H1 (cell line): ENCODE measurements around the gene S100A16. TPM values are rescaled to one million over a fixed set of nuclear protein-coding genes. Genes with fewer than 3 reads are reported as not detected.

Experiments used
- CTCF ChIA-PET: fragments of 300-600 bp; sonication (Branson Sonifier 250); formaldehyde crosslinking; loops from one replicate; lab custom pipeline; 2021; ENCODE audit not compliant: partially characterized antibody; lab: Charles Lee
- POLR2A ChIA-PET: fragments of 300-600 bp; sonication (Branson Sonifier 250); formaldehyde crosslinking; loops from one replicate; lab custom pipeline; 2021; ENCODE audit warnings: inconsistent platforms; ENCODE audit not compliant: partially characterized antibody; lab: Charles Lee
- DNase-seq, 2 experiments: peaks; one replicate each; pipeline versions ENCODE4 v3.0.0 to v3.0.0-alpha.2; 2010 to 2022; ENCODE audit warnings: low spot score in 2 of 2, low read depth in 1 of 2, mixed read lengths in 1 of 2
- FAIRE-seq: peaks from 2 replicates; lab custom pipeline; 2011; peaks lifted over from hg19 to GRCh38; lab: Jason Lieb, UNC
- H2AFZ ChIP-seq: 2 replicates; pipeline ENCODE4 v1.8.1; 2012; ENCODE audit warnings: low read length, inconsistent platforms
- H2AK5ac ChIP-seq: 2 replicates; pipeline ENCODE4 v1.6.1; 2013; ENCODE audit warnings: low read depth, low read length
- H2BK120ac ChIP-seq: replicated peaks from 2 replicates; pipeline ENCODE3; 2013; ENCODE audit warnings: low read depth, low read length, inconsistent platforms
- H2BK12ac ChIP-seq: 2 replicates; pipeline ENCODE4 v1.6.1; 2013; ENCODE audit warnings: low read depth, low read length
- H2BK15ac ChIP-seq: 2 replicates; pipeline ENCODE4 v1.6.1; 2013; ENCODE audit warnings: low read length
- H2BK20ac ChIP-seq: 2 replicates; pipeline ENCODE4 v1.6.1; 2013; ENCODE audit warnings: low read length
- H2BK5ac ChIP-seq: 2 replicates; pipeline ENCODE4 v1.6.1; 2013; ENCODE audit warnings: low read depth, low read length
- H3K14ac ChIP-seq: 2 replicates; pipeline ENCODE4 v1.6.1; 2013; ENCODE audit warnings: inconsistent platforms; ENCODE audit not compliant: insufficient read length
- H3K18ac ChIP-seq: 2 replicates; pipeline ENCODE4 v1.6.1; 2013; ENCODE audit warnings: low read length; ENCODE audit errors: extremely low read depth
- H3K23ac ChIP-seq: 2 replicates; pipeline ENCODE4 v1.6.1; 2013; ENCODE audit warnings: inconsistent platforms; ENCODE audit not compliant: insufficient read length
- H3K23me2 ChIP-seq: 2 replicates; pipeline ENCODE4 v1.6.1; 2013; ENCODE audit warnings: low read depth, low read length
- H3K27ac ChIP-seq: 2 replicates; pipeline ENCODE4 v1.6.1; 2011; ENCODE audit warnings: low read depth, low read length, inconsistent platforms
- H3K27me3 ChIP-seq, 4 experiments: replicated peaks in 1 of 4; 1 replicate in 1 of 4; 2 replicates in 3 of 4; pipeline versions ENCODE4 v1.6.1 to v1.8.1; 2011 to 2013; ENCODE audit warnings: low read length in 3 of 4, mild to moderate bottlenecking in 3 of 4, inconsistent platforms in 2 of 4, mixed read lengths in 2 of 4, moderate library complexity in 1 of 4; ENCODE audit not compliant: control insufficient read depth in 3 of 4, insufficient read depth in 3 of 4; ENCODE audit errors: extremely low read depth in 1 of 4
- H3K36me3 ChIP-seq, 4 experiments: 2 replicates each; pipeline versions ENCODE4 v1.6.1 to v1.8.1; 2011 to 2013; ENCODE audit warnings: mild to moderate bottlenecking in 4 of 4, low read length in 3 of 4, moderate library complexity in 2 of 4, control low read depth in 1 of 4, inconsistent platforms in 1 of 4; ENCODE audit not compliant: insufficient read depth in 4 of 4, control insufficient read depth in 2 of 4
- H3K4ac ChIP-seq: replicated peaks from 2 replicates; pipeline ENCODE3; 2013; ENCODE audit warnings: low read length, low read depth, mixed read lengths, inconsistent platforms; ENCODE audit not compliant: insufficient read length
- H3K4me1 ChIP-seq, 4 experiments: replicated peaks in 1 of 4; 1 replicate in 1 of 4; 2 replicates in 3 of 4; pipeline versions ENCODE4 v1.6.1 to v1.8.1; 2011 to 2013; ENCODE audit warnings: low read length in 3 of 4, inconsistent platforms in 2 of 4, mixed read lengths in 1 of 4; ENCODE audit not compliant: insufficient read depth in 4 of 4, control insufficient read depth in 3 of 4
- H3K4me2 ChIP-seq, 2 experiments: 2 replicates each; pipeline versions ENCODE4 v1.6.1 to v1.8.1; 2011 to 2013; ENCODE audit warnings: low read depth in 2 of 2, low read length in 2 of 2, control low read depth in 1 of 2, inconsistent platforms in 1 of 2, mild to moderate bottlenecking in 1 of 2; ENCODE audit not compliant: insufficient read depth in 1 of 2
- H3K4me3 ChIP-seq, 4 experiments: fragments of 200-600, 300-600 bp in 1 of 4; sonication (generic), shearing (Covaris generic), sonication (Bioruptor Twin) in 1 of 4; 2 replicates each; pipeline versions ENCODE4 v1.5.1 to v1.8.1; 2011 to 2016; ENCODE audit warnings: low read length in 4 of 4, low read depth in 3 of 4, control low read depth in 2 of 4, inconsistent platforms in 2 of 4, mild to moderate bottlenecking in 2 of 4, mixed read lengths in 1 of 4, moderate library complexity in 1 of 4; ENCODE audit not compliant: insufficient read depth in 2 of 4; ENCODE audit errors: extremely low read depth in 1 of 4
- H3K56ac ChIP-seq: replicated peaks from 2 replicates; pipeline ENCODE3; 2013; ENCODE audit warnings: low read depth, mild to moderate bottlenecking, mixed read lengths, low read length, inconsistent platforms; ENCODE audit not compliant: insufficient read length
- H3K79me1 ChIP-seq: 2 replicates; pipeline ENCODE4 v1.6.1; 2013; ENCODE audit warnings: low read depth, low read length, control low read depth
- H3K79me2 ChIP-seq, 2 experiments: 2 replicates each; pipeline versions ENCODE4 v1.6.1 to v1.8.1; 2012 to 2013; ENCODE audit warnings: low read length in 2 of 2, mild to moderate bottlenecking in 2 of 2, inconsistent platforms in 1 of 2; ENCODE audit not compliant: insufficient read depth in 2 of 2, control insufficient read depth in 1 of 2
- H3K9ac ChIP-seq, 4 experiments: replicated peaks in 1 of 4; 1 replicate in 1 of 4; 2 replicates in 3 of 4; pipeline versions ENCODE4 v1.6.1 to v1.8.1; 2011 to 2013; ENCODE audit warnings: low read depth in 3 of 4, low read length in 3 of 4, control low read depth in 2 of 4, mild to moderate bottlenecking in 2 of 4, moderate library complexity in 2 of 4, inconsistent platforms in 1 of 4; ENCODE audit errors: extremely low read depth in 1 of 4
- H3K9me3 ChIP-seq, 2 experiments: 2 replicates each; pipeline versions ENCODE4 v1.6.1 to v1.8.1; 2012 to 2013; ENCODE audit warnings: mild to moderate bottlenecking in 2 of 2, moderate library complexity in 2 of 2, control low read depth in 1 of 2, inconsistent platforms in 1 of 2, low read depth in 1 of 2, low read length in 1 of 2, mixed read lengths in 1 of 2; ENCODE audit not compliant: insufficient read depth in 2 of 2
- H4K20me1 ChIP-seq, 2 experiments: replicated peaks in 1 of 2; 2 replicates each; pipeline versions ENCODE3 to v1.8.1; 2011 to 2013; ENCODE audit warnings: inconsistent platforms in 2 of 2, low read length in 2 of 2, mild to moderate bottlenecking in 1 of 2; ENCODE audit not compliant: insufficient read depth in 2 of 2, control insufficient read depth in 1 of 2
- H4K5ac ChIP-seq: 2 replicates; pipeline ENCODE4 v1.6.1; 2013; ENCODE audit warnings: low read length, low read depth, mixed read lengths, inconsistent platforms; ENCODE audit not compliant: insufficient read length
- H4K8ac ChIP-seq: 2 replicates; pipeline ENCODE4 v1.8.0; 2013; ENCODE audit warnings: mild to moderate bottlenecking, moderate library complexity, low read length, inconsistent platforms; ENCODE audit not compliant: insufficient read depth; ENCODE audit errors: extremely low read depth
- H4K91ac ChIP-seq: replicated peaks from 2 replicates; pipeline ENCODE3; 2013; ENCODE audit warnings: low read length, mixed read lengths, inconsistent platforms; ENCODE audit not compliant: insufficient read length
- ATF3 ChIP-seq: IDR thresholded peaks from 2 replicates; pipeline ENCODE4 v1.6.1; 2011; ENCODE audit warnings: low read depth, mild to moderate bottlenecking, low read length; ENCODE audit not compliant: insufficient read depth
- E2F6 ChIP-seq: IDR thresholded peaks from 2 replicates; pipeline ENCODE4 v1.6.1; 2012; ENCODE audit warnings: inconsistent platforms
- EGR1 ChIP-seq: IDR thresholded peaks from 2 replicates; pipeline ENCODE4 v1.6.1; 2011; ENCODE audit warnings: low read depth, low read length, borderline replicate concordance
- GTF2F1 ChIP-seq: IDR thresholded peaks from 2 replicates; pipeline ENCODE4 v1.6.1; 2012; ENCODE audit warnings: low read depth, low read length, improper control_type of control experiment, borderline replicate concordance
- HDAC6 ChIP-seq: IDR thresholded peaks from one replicate; pipeline ENCODE4 v1.7.1; 2012; ENCODE audit warnings: low read depth, mild to moderate bottlenecking, inconsistent platforms, low read length, moderate library complexity
- KDM1A ChIP-seq: fragments of 200-600, 300-600 bp; sonication (generic); IDR thresholded peaks from 2 replicates; pipeline ENCODE4 v1.7.1; 2016; ENCODE audit warnings: mild to moderate bottlenecking, low read length, borderline replicate concordance
- KDM5A ChIP-seq: fragments of 200-600 bp; IDR thresholded peaks from 2 replicates; pipeline ENCODE4 v1.7.1; 2012; ENCODE audit warnings: mild to moderate bottlenecking, low read length, inconsistent platforms, mixed read lengths
- MAFK ChIP-seq: IDR thresholded peaks from 2 replicates; pipeline ENCODE4 v1.6.1; 2012; ENCODE audit warnings: low read depth, mild to moderate bottlenecking, improper control_type of control experiment, low read length
- MAX ChIP-seq: IDR thresholded peaks from 2 replicates; pipeline ENCODE4 v1.6.1; 2012; ENCODE audit warnings: inconsistent platforms
- SP4 ChIP-seq: IDR thresholded peaks from 2 replicates; pipeline ENCODE4 v1.6.1; 2012; ENCODE audit warnings: low read length, inconsistent platforms
- TBP ChIP-seq: IDR thresholded peaks from 2 replicates; pipeline ENCODE4 v1.6.1; 2011; ENCODE audit warnings: low read depth, low read length, improper control_type of control experiment
- TEAD4 ChIP-seq: IDR thresholded peaks from 2 replicates; pipeline ENCODE4 v1.6.1; 2012; ENCODE audit warnings: low read depth, low read length, inconsistent platforms, mixed read lengths
- WGBS, 2 experiments: shearing (Covaris generic) in 1 of 2; methylation state at CpG; one replicate each; pipeline versions ENCODE4 v1.1.6 to v1.1.7; 2013 to 2015; ENCODE audit warnings: low lambda C conversion rate in 2 of 2, mixed read lengths in 2 of 2, inconsistent platforms in 1 of 2, low coverage in 1 of 2, missing lambda C conversion rate in 1 of 2; ENCODE audit not compliant: insufficient replicate concordance in 2 of 2, insufficient coverage in 1 of 2, insufficient read length in 1 of 2; ENCODE audit errors: extremely low coverage in 1 of 2, missing lambda C conversion rate in 1 of 2; 5-methylcytosine and 5-hydroxymethylcytosine counted together
- polyA plus RNA-seq, 7 experiments: library from polyadenylated mRNA; depleted of rRNA in 3 of 7; stranded (reverse) in 5 of 7; unstranded in 2 of 7; fragments of >200 nt in 5 of 7; fragments of 200-250 nt in 2 of 7; gene quantifications; 1 replicate in 5 of 7; 2 replicates in 1 of 7; 4 replicates in 1 of 7; pipeline versions ENCODE4 v1.2.1 to v1.2.3, GENCODE V29; 2011 to 2013; ENCODE audit warnings: missing spikeins in 2 of 7, mixed read lengths in 2 of 7
- total RNA-seq: library from RNA; stranded (reverse); fragmentation: NEBNext Ultra II Directional; extraction: Animal tissue kit (Norgen Biotek cat#: 25700); gene quantifications from 2 replicates; pipeline ENCODE4 v1.2.1, GENCODE V29; 2021

Gene S100A16
- total and polyA plus RNA-seq, 2 of the 8 experiments (the other 6 are each of a cell fraction or from before 2014, with no cell fraction given): 14.9 to 61.4 TPM

GRCh38 chr1:153599847-153600246 is 13.1 kb downstream of the S100A16 start:
- Histone ChIP-seq H3K14ac (no peak overlapping the region), H2AK5ac (no peak overlapping the region), H2BK5ac (0 out of 2 replicates have a peak overlapping the region, but pooled peaks have one; percentile 84), H2BK20ac (peak overlapping the region; percentile 96), H3K4me1 (peaks cover 3 to 10% (median 5%) of the 10 kb centered on the region in 4 experiments; a peak in 4 of 7 replicates), H3K4me2 (no peak overlapping the region), H3K27ac (no peak overlapping the region), H2BK12ac (peak overlapping the region; percentile 95; the same call in 1 of the 2 replicates), H4K20me1 (no peaks in the 10 kb centered on the region), H2BK120ac (peak overlapping the region; percentile 84), H3K79me2 (no peaks in the 10 kb centered on the region), H3K23ac (no peak overlapping the region), H4K91ac (peak overlapping the region; percentile 25), H3K79me1 (no peaks in the 10 kb centered on the region), H3K36me3 (no peaks in the 10 kb centered on the region), H2BK15ac (no peak overlapping the region; the same call in 1 of the 2 replicates), H3K27me3 (no peaks in the 10 kb centered on the region), H3K56ac (no peak overlapping the region), H3K9me3 (no peaks in the 10 kb centered on the region), H3K23me2 (no peaks in the 10 kb centered on the region; the same call in 1 of the 2 replicates), H3K4ac (no peak overlapping the region), H3K9ac (no peak overlapping the region), H3K4me3 (no peak overlapping the region), H4K5ac (no peak overlapping the region), H3K18ac (peak overlapping the region; percentile 75; the same call in 1 of the 2 replicates), H4K8ac (no peak overlapping the region), H2AFZ (0 out of 2 replicates have a peak overlapping the region, but pooled peaks have one; percentile 4)
- FAIRE-seq (no peak), DNase-seq (no peak)
- ChIA-PET POLR2A (interaction anchor here (1.1 to 4.2 kb wide), 6 partner anchors 13 to 34 kb away, joined by 3 to 20 read pairs (median 5); partner anchors contain the start of genes CHTOP, S100A1, S100A13 and S100A16), CTCF (interaction anchor here (1.0 to 7.9 kb wide), 9 partner anchors 16 to 91 kb away, joined by 3 to 80 read pairs (median 4); partner anchors contain the start of genes S100A13, S100A14 and S100A16)
- WGBS, 2 experiments: 92% methylated on average over 7 of the region's 7 CpGs; no CpG with 5 or more reads in 1 of the 2 experiments
- TF ChIP-seq TBP (no peak), KDM1A (no peak), HDAC6 (no peak), ATF3 (no peak), KDM5A (no peak), GTF2F1 (no peak), SP4 (no peak), MAX (no peak), E2F6 (no peak), EGR1 (no peak), MAFK (no peak), TEAD4 (no peak)
